T-helper 9 cell (primary cell): ENCODE data around the gene TIMP2.
"Not testable (repeated sequence)": the region's sequence is repeated elsewhere in the genome, so short reads cannot be mapped to it uniquely, and the experiment has no call there.

Experiments
- DNase-seq: peaks from one replicate; pipeline ENCODE4 v3.0.0-alpha.2; 2020

The TIMP2 gene

GRCh38 chr17:78885956-78886355 lies 39.2 kb downstream of the TIMP2 start:
- no peak for DNase-seq

GRCh38 chr17:78884876-78885667 lies 40.1 kb downstream of the TIMP2 start:
- DNase-seq, result no peak

GRCh38 chr17:78884148-78884825 lies 40.9 kb downstream of the TIMP2 start:
- no peak for DNase-seq

GRCh38 chr17:78883533-78884131 lies 41.6 kb downstream of the TIMP2 start:
- DNase-seq, result no peak

DNA sequence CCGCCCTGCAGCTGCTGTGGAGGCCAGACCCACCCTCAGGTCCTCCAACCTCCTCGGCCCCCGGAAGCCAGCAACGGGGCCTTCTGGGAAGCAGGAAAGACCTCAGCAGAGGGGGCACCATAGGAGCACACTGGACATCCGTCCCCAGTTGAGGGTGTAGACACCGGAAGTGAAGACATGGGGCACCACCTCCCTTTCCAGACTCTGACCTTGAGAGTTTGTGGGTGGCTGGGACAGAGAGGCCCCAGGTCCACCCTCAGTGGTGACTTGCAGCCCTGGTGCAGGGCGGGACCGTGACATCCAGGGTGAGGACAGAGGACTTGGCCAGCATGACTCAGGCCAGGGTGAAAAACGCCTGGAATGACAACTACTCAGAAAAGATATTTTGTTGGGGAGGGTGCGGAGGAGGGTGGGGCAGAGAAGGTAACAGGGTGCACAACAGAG lies 42.1 kb downstream of the TIMP2 start:
- DNase-seq, result no peak

- no peak for DNase-seq
Measured at GRCh38 chr17:78882540-78883088, 42.6 kb downstream of the TIMP2 start.

- no peak for DNase-seq
Measured at GRCh38 chr17:78879635-78880186, 45.5 kb downstream of the TIMP2 start.

DNA sequence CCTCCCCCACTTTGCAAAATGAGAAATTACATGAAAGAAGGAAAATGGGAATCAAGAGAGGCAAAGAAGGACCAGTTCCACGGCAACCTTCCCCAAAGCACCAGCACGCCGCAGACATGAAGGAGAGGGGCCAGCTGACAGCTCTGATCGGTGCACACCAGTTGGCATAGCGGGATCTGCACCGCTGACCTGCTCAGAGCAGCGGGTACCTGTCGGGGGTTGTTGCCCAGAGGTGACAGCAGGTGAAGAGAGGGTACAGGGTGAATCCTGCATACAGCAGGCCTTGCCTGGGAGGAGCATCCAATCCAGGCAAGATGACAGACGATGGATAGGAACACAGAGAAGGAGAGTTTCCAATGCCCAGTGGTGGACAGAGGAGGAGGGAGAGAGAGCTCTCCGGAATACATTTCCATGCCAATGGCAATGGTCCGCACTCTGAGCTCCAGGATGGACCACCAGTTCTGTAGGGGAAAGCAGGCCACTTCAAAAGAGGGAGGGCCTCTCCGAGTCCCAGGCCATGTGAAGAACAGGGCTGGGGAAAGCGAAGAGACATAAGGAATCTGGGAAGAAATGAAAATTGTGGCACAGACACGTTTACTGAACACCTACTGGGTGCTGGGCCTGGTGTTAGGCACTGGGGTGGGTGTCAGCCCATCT lies 46.2 kb downstream of the TIMP2 start:
- no peak for DNase-seq

- no peak for DNase-seq
Measured at GRCh38 chr17:78878261-78878660, 46.9 kb downstream of the TIMP2 start.

DNA sequence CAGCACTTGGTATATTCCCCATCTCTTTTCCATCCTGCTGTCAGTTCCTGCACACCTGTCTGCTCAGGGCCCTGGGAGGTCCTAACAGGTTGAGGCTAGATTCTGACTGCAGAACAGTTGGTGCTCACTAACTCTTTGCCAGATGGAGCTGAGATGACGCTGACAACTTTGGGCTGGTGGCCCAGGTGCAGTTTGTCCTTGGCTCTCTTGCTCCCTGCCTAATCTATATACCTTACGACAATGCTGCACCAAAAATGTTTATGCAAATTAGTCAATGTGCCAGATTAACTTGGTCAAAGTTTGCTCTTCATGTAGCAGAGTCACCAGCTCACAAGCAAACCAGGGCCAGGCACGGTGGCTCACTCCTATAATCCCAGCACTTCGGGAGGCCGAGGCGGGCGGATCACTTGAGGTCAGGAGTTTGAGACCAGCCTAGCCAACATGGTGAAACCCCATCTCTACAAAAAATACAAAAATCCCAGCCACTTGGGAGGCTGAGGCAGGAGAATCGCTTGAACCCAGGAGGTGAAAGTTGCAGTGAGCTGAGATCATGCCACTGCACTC lies 48.2 kb downstream of the TIMP2 start:
- DNase-seq, result not testable (repeated sequence)

- DNase-seq, result no peak
Measured at GRCh38 chr17:78876094-78876597, 49.0 kb downstream of the TIMP2 start.

- no peak for DNase-seq
Measured at GRCh38 chr17:78875363-78876093, 49.7 kb downstream of the TIMP2 start.

DNA sequence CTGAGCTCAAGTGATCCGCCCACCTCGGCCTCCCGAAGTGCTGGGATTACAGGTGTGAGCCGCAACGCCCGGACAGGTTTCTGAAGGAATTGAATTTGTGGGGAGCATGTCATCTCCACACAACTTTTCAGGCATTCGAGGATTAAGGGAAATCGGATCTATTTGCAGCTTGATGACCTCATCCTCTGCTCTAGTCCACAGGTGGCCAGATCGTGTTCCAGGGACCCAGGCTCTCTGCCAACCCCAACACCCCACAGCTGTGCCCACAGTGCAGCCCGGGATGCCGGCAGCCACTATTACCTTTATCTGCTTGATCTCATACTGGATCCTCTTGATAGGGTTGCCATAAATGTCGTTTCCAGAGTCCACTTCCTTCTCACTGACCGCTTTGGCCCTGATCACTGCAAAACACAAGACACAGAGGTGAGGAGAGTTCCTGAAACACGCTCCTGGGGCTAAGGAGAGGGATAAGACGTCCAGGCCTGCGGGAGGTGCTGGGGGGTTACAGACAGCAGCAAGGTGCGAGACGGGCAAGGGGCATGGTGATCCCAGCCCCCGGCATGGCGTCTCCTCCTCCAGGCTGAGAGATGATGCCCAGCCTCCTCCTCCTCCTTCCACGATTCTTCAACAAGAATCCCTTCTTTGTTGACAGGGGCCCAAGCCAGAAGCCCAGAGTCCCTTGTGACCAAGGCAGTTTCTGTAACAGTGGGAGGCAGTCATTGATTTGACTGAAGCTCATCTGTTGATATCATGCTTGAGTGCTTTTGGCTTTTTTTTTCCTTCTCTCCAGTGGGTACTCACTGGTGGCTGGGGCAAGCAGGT lies 51.5 kb downstream of the TIMP2 start:
- DNase-seq, result no peak

DNA sequence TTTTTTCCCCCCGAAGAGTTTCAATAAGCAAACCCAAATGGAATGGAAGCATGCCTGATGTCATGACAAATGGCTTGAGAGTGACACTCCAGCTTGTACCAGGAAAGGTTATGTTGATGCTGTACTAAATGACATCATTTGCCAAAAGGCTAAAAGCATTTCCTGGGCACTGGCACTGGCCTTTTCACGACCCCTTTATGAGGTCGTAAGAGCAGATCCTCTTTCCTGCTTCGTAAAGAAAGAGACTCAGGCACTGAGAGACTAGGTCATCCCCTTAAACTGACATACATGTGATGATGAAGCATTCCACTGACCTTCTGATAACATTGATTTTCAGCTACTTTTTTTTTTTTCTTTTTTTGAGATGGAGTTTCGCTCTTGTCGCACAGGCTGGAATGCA lies 52.7 kb downstream of the TIMP2 start:
- no peak for DNase-seq

DNA sequence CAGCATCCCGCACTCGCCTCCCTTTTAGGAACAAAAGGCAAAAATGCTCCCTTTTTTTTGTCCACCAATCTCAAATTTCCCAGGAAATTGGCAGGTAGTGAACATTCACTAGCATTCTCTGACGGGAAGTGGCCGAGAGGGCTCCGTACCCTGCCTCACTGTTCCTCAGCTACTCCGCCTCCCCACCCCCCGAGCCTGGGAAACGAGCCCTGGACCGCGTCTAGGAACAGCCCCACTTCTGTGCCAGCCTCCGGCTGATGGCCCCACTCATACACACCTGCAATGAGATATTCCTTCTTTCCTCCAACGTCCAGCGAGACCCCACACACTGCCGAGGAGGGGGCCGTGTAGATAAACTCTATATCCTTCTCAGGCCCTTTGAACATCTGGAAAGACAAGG lies 54.6 kb downstream of the TIMP2 start:
- no peak for DNase-seq

DNA sequence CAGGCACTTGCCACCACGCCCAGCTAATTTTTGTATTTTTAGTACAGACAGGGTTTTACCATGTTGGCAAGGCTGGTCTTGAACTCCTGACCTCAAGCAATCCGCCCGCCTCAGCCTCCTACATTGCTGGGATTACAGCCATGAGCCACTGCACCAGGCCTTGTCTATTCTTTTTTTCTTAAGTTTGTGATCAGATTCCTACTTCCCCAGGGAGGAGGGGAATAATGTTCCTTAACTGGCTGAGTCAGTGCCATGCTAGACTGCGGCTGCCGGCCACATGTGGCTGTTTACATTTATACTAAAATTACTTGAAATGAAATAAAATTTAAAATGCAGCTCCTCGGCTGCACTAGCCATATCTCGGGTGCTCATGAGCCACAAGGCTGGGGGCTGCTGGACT lies 56.8 kb downstream of the TIMP2 start:
- DNase-seq, result no peak

DNA sequence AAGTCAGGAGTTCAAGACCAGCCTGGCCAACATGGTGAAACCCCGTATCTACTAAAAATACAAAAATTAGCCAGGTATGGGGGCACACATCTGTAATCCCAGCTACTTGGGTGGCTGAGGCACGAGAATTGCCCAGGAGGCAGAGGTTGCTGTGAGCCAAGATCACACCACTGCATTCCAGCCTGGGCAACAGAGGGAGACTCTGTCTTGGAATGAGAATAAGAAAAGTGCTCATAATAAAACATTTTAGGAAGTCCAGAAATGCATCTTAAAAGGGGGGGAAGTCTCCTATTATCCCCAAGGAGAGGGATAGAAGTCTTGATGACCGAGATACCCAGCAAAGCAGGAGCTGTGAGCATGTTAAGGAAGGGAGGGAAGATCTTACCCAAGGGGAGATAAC lies 58.1 kb downstream of the TIMP2 start:
- not testable (repeated sequence) for DNase-seq

DNA sequence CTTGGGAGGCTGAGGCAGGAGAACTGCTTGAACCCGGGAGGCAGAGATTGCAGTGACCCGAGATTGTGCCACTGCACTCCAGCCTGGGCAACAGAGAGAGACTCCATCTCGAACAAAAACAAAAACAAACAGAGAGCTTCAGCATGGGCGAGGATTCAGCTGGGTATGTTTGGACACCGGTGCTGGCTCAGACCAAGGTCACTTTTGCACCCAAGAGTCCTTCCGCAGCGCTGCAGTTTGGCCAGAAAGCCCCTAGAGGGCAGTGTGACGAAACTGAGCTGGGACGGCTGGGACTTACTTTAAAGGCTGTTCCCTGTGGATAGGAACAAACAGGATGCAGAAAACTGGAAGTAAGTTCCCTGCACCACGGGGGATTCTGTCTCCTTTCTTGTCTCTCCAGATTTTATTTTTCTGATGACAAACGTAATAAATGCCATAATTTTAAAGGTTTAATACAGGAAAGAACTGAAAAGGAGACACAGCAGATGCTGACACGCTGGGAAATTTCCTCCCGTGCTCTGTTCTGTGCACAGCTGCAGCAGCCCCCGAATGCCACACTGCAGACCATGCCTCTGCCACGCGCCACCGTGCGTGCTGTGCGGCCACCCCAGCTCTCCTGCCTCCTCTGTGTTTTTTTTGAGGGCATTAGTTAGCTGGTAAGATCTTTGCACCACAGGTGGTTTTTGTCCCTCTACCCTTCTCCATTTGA lies 59.4 kb downstream of the TIMP2 start:
- peak; percentile 59 for DNase-seq

DNA sequence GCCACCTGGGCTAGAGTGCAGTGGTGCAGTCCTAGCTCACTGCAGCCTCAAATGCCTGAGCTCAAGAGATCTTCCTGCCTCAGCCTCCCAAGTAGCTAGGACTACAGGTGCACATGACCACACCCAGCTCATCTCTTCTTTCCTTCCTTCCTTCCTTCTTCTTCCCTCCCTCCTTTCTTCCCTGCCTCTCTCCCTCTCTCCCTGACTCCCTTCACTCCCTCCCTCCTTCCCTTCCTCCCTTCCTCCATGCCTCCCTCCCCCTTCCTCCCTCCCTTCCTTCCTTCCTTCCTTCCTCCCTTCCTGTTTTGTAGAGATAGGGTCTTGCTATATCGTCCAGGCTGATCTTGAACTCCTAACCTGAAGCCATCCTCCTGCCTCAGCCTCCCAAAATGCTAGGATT lies 61.1 kb downstream of the TIMP2 start:
- no peak for DNase-seq
